GM12875 (cell line): ENCODE measurements around the gene PELI2.

Source experiments
- H3K4me3 ChIP-seq: one replicate; pipeline ENCODE4 v1.5.1; 2011; ENCODE audit warnings: low read depth, low read length, control low read depth
- CTCF ChIP-seq: IDR thresholded peaks from 2 replicates; pipeline ENCODE4 v1.5.1; 2011; ENCODE audit warnings: low read depth, mild to moderate bottlenecking, control low read depth, inconsistent platforms, low read length, moderate library complexity, borderline replicate concordance; ENCODE audit not compliant: insufficient read depth

Gene PELI2

GRCh38 chr14:56137849-56138248, 19.6 kb downstream of the PELI2 start:
- TF ChIP-seq CTCF, result no peak
- no peak overlapping the region for H3K4me3 ChIP-seq

GRCh38 chr14:56138928-56139327, 20.7 kb downstream of the PELI2 start:
- TF ChIP-seq CTCF, result no peak
- no peak overlapping the region for H3K4me3 ChIP-seq

GRCh38 chr14:56142314-56142713, 24.1 kb downstream of the PELI2 start:
- no peak for TF ChIP-seq CTCF
- no peak overlapping the region for H3K4me3 ChIP-seq

- H3K4me3 ChIP-seq, result no peak overlapping the region
- no peak for TF ChIP-seq CTCF
These were observed 24.8 kb downstream of the PELI2 start for GRCh38 chr14:56143025-56143424.

- no peak for TF ChIP-seq CTCF
- no peak overlapping the region for H3K4me3 ChIP-seq
These were observed 26.0 kb downstream of the PELI2 start for GRCh38 chr14:56144176-56144575.

- TF ChIP-seq CTCF, result no peak
- H3K4me3 ChIP-seq, result no peak overlapping the region
These were observed 27.1 kb downstream of the PELI2 start for GRCh38 chr14:56145181-56145769.

GRCh38 chr14:56145965-56146364, 27.8 kb downstream of the PELI2 start:
- TF ChIP-seq CTCF, result no peak
- no peak overlapping the region for H3K4me3 ChIP-seq
